Neural crest cell (in vitro differentiated cells): ENCODE measurements around the gene VTA1. TPM values are rescaled to one million over a fixed set of nuclear protein-coding genes. Genes with fewer than 3 reads are reported as not detected.

Source experiments
- DNase-seq: peaks from one replicate; pipeline ENCODE4 v3.0.0; 2021; ENCODE audit warnings: low read depth, mixed read lengths, low spot score
- H3K27ac Mint-ChIP-seq: one replicate; pipeline ENCODE4 v1.8.0; 2021; ENCODE audit warnings: mild to moderate bottlenecking, mixed read lengths; ENCODE audit not compliant: unreplicated experiment
- H3K27me3 Mint-ChIP-seq: 2 replicates; pipeline ENCODE4 v1.8.0; 2021; ENCODE audit warnings: low read depth, mild to moderate bottlenecking, mixed read lengths
- H3K36me3 Mint-ChIP-seq: 2 replicates; pipeline ENCODE4 v1.8.0; 2021; ENCODE audit warnings: low read depth, mild to moderate bottlenecking, mixed read lengths
- H3K4me1 Mint-ChIP-seq: 2 replicates; pipeline ENCODE4 v1.8.0; 2021; ENCODE audit warnings: mixed read lengths
- H3K4me3 Mint-ChIP-seq: one replicate; pipeline ENCODE4 v1.8.0; 2021; ENCODE audit warnings: mild to moderate bottlenecking, mixed read lengths
- H3K9me3 Mint-ChIP-seq: 2 replicates; pipeline ENCODE4 v1.8.0; 2021; ENCODE audit warnings: mixed read lengths
- CTCF ChIP-seq: fragments of 200-600 bp; sonication (generic); conservative IDR thresholded peaks from 2 replicates; pipeline ENCODE4 v1.5.0; 2021; ENCODE audit warnings: antibody characterized with exemption, mild to moderate bottlenecking
- total RNA-seq: library from RNA; stranded (reverse); gene quantifications from 2 replicates; pipeline ENCODE4 v1.2.1, GENCODE V29; 2021

Gene VTA1
- total RNA-seq, 1 donor from 2014 or later = 48.1 TPM

GRCh38 chr6:142233945-142234682, 87.1 kb downstream of the VTA1 start:
- Mint-ChIP-seq H3K4me3 (no peak overlapping the region), H3K27me3 (no peaks in the 10 kb centered on the region), H3K27ac (no peak overlapping the region), H3K36me3 (no peaks in the 10 kb centered on the region), H3K9me3 (no peaks in the 10 kb centered on the region), H3K4me1 (peaks cover 14% of the 10 kb centered on the region)
- no peak for TF ChIP-seq CTCF
- DNase-seq = no peak

GRCh38 chr6:142235272-142235671, 88.2 kb downstream of the VTA1 start:
- no peaks in the 10 kb centered on the region for H3K36me3 Mint-ChIP-seq
- H3K27me3 Mint-ChIP-seq = no peaks in the 10 kb centered on the region
- H3K4me3 Mint-ChIP-seq = no peak overlapping the region
- H3K9me3 Mint-ChIP-seq = no peaks in the 10 kb centered on the region
- no peak for DNase-seq
- no peak for TF ChIP-seq CTCF
- H3K27ac Mint-ChIP-seq = no peak overlapping the region
- H3K4me1 Mint-ChIP-seq = peaks cover 14% of the 10 kb centered on the region

DNA sequence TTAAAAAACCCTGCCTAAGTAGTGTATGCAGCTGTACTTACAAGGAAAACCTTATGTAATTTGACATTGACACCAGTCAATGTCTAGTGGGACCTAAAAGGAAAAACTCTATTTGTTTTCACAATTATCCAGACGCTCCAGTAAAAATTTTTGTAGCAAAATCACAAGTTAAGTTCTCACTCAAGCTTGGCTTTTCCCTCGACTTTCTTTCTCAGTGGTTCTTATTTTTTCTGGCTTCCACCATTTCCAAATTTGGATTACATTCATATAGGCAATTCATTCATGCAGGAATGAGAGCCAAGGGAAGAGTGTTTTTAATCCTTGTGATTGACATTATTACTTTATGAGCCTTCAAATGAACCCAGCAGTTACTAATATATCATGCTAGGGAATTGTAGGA, 88.7 kb downstream of the VTA1 start:
- no peak for TF ChIP-seq CTCF
- Mint-ChIP-seq H3K27me3 (no peaks in the 10 kb centered on the region), H3K27ac (no peak overlapping the region), H3K36me3 (no peaks in the 10 kb centered on the region), H3K9me3 (no peaks in the 10 kb centered on the region), H3K4me3 (no peak overlapping the region), H3K4me1 (peaks cover 14% of the 10 kb centered on the region)
- DNase-seq = no peak

GRCh38 chr6:142236691-142237090, 89.6 kb downstream of the VTA1 start:
- H3K27me3 Mint-ChIP-seq = no peaks in the 10 kb centered on the region
- H3K4me1 Mint-ChIP-seq = peaks cover 14% of the 10 kb centered on the region
- no peak overlapping the region for H3K27ac Mint-ChIP-seq
- TF ChIP-seq CTCF = no peak
- H3K9me3 Mint-ChIP-seq = no peaks in the 10 kb centered on the region
- no peaks in the 10 kb centered on the region for H3K36me3 Mint-ChIP-seq
- H3K4me3 Mint-ChIP-seq = no peak overlapping the region
- DNase-seq = no peak

DNA sequence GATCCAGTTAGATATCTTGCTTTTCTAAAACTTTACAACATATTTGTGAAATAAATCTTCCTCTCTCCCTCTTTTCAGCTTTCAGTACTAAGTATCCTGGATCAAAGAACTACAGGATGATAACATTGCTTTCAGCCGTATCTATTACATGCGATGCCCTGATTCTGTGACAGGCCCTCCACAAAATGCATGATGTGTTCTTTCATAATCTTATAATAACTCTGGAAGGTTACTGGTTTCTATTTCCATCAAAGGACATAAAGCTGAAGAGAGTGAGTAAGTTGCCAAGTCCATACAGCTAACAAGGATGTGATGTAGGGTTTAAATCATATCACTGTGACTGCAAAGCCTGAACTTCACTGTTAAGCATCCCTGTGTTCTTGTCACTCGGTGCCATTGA, 91.8 kb downstream of the VTA1 start:
- no peak overlapping the region for H3K27ac Mint-ChIP-seq
- TF ChIP-seq CTCF = no peak
- no peaks in the 10 kb centered on the region for H3K27me3 Mint-ChIP-seq
- no peak overlapping the region for H3K4me3 Mint-ChIP-seq
- no peaks in the 10 kb centered on the region for H3K36me3 Mint-ChIP-seq
- H3K4me1 Mint-ChIP-seq = peaks cover 3% of the 10 kb centered on the region
- no peaks in the 10 kb centered on the region for H3K9me3 Mint-ChIP-seq
- DNase-seq = no peak
